DMS114 treated with DMSO at 0.1 percent for 48 hours (cell line): ENCODE data around the gene ZBED1.
"Not testable (repeated sequence)": the region's sequence is repeated elsewhere in the genome, so short reads cannot be mapped to it uniquely, and the experiment has no call there.

Experiments used
- DNase-seq: peaks from one replicate; lab custom pipeline; 2025; ENCODE audit not compliant: unreplicated experiment; lab: John Stamatoyannopoulos, UW

Gene ZBED1

GRCh38 chrX:2457289-2458133, 43.3 kb downstream of the ZBED1 start:
- no peak for DNase-seq

GRCh38 chrX:2456091-2456490, 44.7 kb downstream of the ZBED1 start:
- DNase-seq, result not testable (repeated sequence)

GRCh38 chrX:2454620-2455019, 46.2 kb downstream of the ZBED1 start:
- DNase-seq, result not testable (repeated sequence)

GRCh38 chrX:2452799-2453198, 48.0 kb downstream of the ZBED1 start:
- DNase-seq, result no peak

GRCh38 chrX:2452317-2452784, 48.4 kb downstream of the ZBED1 start:
- no peak for DNase-seq

GRCh38 chrX:2451501-2452316, 49.1 kb downstream of the ZBED1 start:
- no peak for DNase-seq

- DNase-seq, result no peak
These were observed 50.1 kb downstream of the ZBED1 start for GRCh38 chrX:2450681-2451080.

GRCh38 chrX:2449135-2449886, 51.5 kb downstream of the ZBED1 start:
- DNase-seq, result no peak

GRCh38 chrX:2447484-2447883, 53.3 kb downstream of the ZBED1 start:
- DNase-seq, result no peak

- no peak for DNase-seq
These were observed 54.0 kb downstream of the ZBED1 start for GRCh38 chrX:2446815-2447214.

GRCh38 chrX:2445662-2446623, 54.8 kb downstream of the ZBED1 start:
- no peak for DNase-seq

GRCh38 chrX:2442694-2443093, 58.1 kb downstream of the ZBED1 start:
- DNase-seq, result no peak

- DNase-seq, result no peak
These were observed 59.3 kb downstream of the ZBED1 start for GRCh38 chrX:2441466-2441865.

- no peak for DNase-seq
These were observed 61.2 kb downstream of the ZBED1 start for GRCh38 chrX:2439613-2440012.
